ENCODE measurements around the gene ESRRG.
A peak's percentile ranks its signal among the peaks of the same experiment; 100 is the strongest.
"Not testable (repeated sequence)": the region's sequence is repeated elsewhere in the genome, so short reads cannot be mapped to it uniquely, and the experiment has no call there.

Gene ESRRG

DNA sequence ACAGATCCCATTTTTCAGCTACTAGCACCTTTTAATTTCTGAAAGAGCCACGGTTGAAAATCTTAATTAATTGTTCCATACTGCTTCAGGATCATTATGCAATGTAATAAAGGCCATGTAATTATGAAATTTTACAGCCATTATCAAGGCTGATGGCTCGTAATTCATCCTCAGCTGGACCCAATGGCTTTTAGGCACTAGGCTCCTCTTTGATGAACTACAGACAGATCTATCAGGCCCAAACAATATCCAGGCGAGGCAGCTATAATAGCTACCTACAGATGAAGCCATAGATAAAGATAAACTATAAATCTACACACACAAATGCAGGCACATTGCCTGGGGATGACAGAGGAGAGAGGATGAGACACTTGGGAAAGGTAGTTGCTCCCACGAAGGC is 189.5 kb downstream of the ESRRG start:
- CTCF ChIA-PET = no interaction called here
- no peak overlapping the region for H3K4me3 ChIP-seq (ENCODE audit: control insufficient read depth in 1 of 7, extremely low read depth in 1 of 7, insufficient read depth in 4 of 7, low read depth in 2 of 7, low read length in 6 of 7)
- POLR2A ChIA-PET = no interaction called here

DNA sequence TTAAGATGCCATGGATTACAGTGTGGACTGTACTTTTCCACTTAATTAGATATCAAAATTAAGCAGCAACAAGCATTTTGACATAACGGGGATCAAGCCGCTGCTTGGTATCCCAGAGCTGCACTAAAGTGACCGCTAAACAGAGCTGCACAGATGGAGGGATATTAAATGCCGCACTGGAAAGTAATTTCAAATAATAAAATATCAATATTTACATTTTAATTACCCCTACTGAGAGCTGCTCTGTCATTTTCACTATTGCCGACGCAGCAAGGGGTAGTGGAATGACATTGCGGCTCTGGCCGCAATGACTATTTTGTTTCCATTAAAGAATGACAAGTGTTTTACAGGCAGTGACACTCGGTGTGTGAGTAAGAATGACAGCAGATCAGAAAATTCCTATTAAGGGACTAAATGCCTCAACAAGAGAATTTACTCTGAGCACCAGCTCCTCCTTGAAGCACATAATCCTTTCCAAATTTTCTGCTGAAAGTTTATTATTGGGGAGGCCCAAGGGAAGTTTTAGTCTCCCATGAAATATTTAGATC is 190.9 kb downstream of the ESRRG start:
- ChIA-PET CTCF (interaction anchor here (1.5 kb wide), 1 partner anchor 13 kb away, joined by 5 read pairs; no protein-coding TSS in a partner anchor), POLR2A (no interaction called here)
- 95% methylated on average over 8 of the region's 9 CpGs for WGBS (ENCODE audit: insufficient coverage)
- H3K27ac ChIP-seq (ENCODE audit: insufficient read depth in 1 of 2, low read depth in 1 of 2, low read length in 2 of 2, poor library complexity in 1 of 2, severe bottlenecking in 2 of 2) = no peak overlapping the region
- H3K27me3 ChIP-seq (replicated peaks in 2 of 5; ENCODE audit: control insufficient read depth in 4 of 5, insufficient read depth in 5 of 5, low read length in 4 of 5) = no peaks in the 10 kb centered on the region
- no peaks in the 10 kb centered on the region for H3K36me3 ChIP-seq (ENCODE audit: control insufficient read depth in 4 of 4, insufficient read depth in 4 of 4, low read length in 3 of 4)
- peak overlapping the region in 1 of 7 experiments; percentile 77 for H3K4me3 ChIP-seq (ENCODE audit: control insufficient read depth in 1 of 7, extremely low read depth in 1 of 7, insufficient read depth in 4 of 7, low read depth in 2 of 7, low read length in 6 of 7)
- H3K9me3 ChIP-seq (ENCODE audit: control extremely low read depth in 1 of 5, control insufficient read depth in 4 of 5, insufficient read depth in 2 of 5, low read depth in 1 of 5, low read length in 4 of 5) = peaks cover 0 to 1% (median 0%) of the 10 kb centered on the region in 5 experiments
- no peak for DNase-seq
- no peaks in the 10 kb centered on the region for H3K4me1 ChIP-seq (ENCODE audit: control extremely low read depth in 1 of 4, control insufficient read depth in 4 of 4, insufficient read depth in 4 of 4, low read length in 3 of 4)

More for the DNA sequence above, 189.5 kb downstream of the ESRRG start:
- peaks cover 0 to 1% (median 0%) of the 10 kb centered on the region in 5 experiments for H3K9me3 ChIP-seq (ENCODE audit: control extremely low read depth in 1 of 5, control insufficient read depth in 4 of 5, insufficient read depth in 2 of 5, low read depth in 1 of 5, low read length in 4 of 5)
- DNase-seq = no peak
- H3K27ac ChIP-seq (ENCODE audit: insufficient read depth in 1 of 2, low read depth in 1 of 2, low read length in 2 of 2, poor library complexity in 1 of 2, severe bottlenecking in 2 of 2) = no peak overlapping the region
- H3K27me3 ChIP-seq (replicated peaks in 2 of 5; ENCODE audit: control insufficient read depth in 4 of 5, insufficient read depth in 5 of 5, low read length in 4 of 5) = no peaks in the 10 kb centered on the region
- H3K36me3 ChIP-seq (ENCODE audit: control insufficient read depth in 4 of 4, insufficient read depth in 4 of 4, low read length in 3 of 4) = no peaks in the 10 kb centered on the region
- H3K4me1 ChIP-seq (ENCODE audit: control extremely low read depth in 1 of 4, control insufficient read depth in 4 of 4, insufficient read depth in 4 of 4, low read length in 3 of 4) = no peaks in the 10 kb centered on the region
- 94% methylated on average over 2 of the region's 4 CpGs for WGBS (ENCODE audit: insufficient coverage)

DNA sequence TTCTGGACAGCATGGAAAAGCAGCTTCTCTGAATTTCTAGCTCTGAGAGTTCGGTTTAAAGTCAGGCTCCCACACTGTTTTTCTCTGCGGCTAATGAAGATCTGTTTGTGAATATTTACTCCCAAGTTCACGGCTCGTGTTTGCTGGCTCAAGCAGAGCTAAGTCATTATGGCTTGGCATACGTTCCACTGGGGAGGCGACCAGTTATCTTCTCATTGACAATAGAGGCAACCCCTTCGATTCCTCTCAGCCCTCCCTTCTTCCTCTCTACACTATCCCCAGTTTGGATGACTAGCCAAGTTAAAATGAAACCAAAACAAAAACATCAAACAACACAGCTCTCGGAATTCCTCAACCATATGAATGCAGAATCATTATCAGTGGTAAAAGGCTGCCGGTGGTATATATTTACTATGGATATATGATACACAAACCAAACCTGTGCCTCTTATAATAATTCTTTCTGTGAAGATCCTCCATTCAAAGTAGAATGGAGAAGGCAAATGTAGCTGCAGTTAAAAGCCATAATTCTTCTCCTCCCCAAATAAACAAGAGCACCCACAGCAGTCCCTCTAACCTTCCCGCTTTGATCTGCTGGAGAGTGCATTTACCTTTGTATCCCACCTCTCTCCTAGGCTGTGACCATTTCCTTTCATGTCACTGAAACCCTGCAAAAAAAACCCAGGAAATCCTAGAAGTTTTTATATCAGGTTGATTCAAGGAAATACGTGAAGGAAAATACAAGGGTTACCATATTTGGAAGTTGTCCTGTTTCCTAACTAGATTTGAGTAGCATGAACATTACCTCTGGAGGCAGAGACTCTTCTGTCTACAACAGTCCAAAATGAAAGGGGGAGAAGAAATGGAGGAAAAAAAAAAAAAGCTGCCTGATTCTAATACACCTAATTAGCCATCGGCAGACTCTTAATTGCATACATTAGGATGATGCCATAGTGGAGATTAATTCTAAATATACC is 191.7 kb downstream of the ESRRG start:
- DNase-seq = peak in 2 of 3 donors; percentile 18 to 51
- Histone ChIP-seq H3K9me3 (ENCODE audit: control extremely low read depth in 1 of 5, control insufficient read depth in 4 of 5, insufficient read depth in 2 of 5, low read depth in 1 of 5, low read length in 4 of 5) (peaks cover 0 to 1% (median 0%) of the 10 kb centered on the region in 5 experiments), H3K4me3 (ENCODE audit: control insufficient read depth in 1 of 7, extremely low read depth in 1 of 7, insufficient read depth in 4 of 7, low read depth in 2 of 7, low read length in 6 of 7) (peak overlapping the region in 4 of 7 experiments; percentile 36 to 77 (median 60)), H3K4me1 (ENCODE audit: control extremely low read depth in 1 of 4, control insufficient read depth in 4 of 4, insufficient read depth in 4 of 4, low read length in 3 of 4) (no peaks in the 10 kb centered on the region), H3K27me3 (replicated peaks in 2 of 5; ENCODE audit: control insufficient read depth in 4 of 5, insufficient read depth in 5 of 5, low read length in 4 of 5) (no peaks in the 10 kb centered on the region), H3K27ac (ENCODE audit: insufficient read depth in 1 of 2, low read depth in 1 of 2, low read length in 2 of 2, poor library complexity in 1 of 2, severe bottlenecking in 2 of 2) (no peak overlapping the region), H3K36me3 (ENCODE audit: control insufficient read depth in 4 of 4, insufficient read depth in 4 of 4, low read length in 3 of 4) (no peaks in the 10 kb centered on the region)
- 58% methylated on average over 9 of the region's 12 CpGs for WGBS (ENCODE audit: insufficient coverage)
- ChIA-PET POLR2A (no interaction called here), CTCF (interaction anchor here (1.5 kb wide), 1 partner anchor 12 kb away, joined by 5 read pairs; no protein-coding TSS in a partner anchor)

DNA sequence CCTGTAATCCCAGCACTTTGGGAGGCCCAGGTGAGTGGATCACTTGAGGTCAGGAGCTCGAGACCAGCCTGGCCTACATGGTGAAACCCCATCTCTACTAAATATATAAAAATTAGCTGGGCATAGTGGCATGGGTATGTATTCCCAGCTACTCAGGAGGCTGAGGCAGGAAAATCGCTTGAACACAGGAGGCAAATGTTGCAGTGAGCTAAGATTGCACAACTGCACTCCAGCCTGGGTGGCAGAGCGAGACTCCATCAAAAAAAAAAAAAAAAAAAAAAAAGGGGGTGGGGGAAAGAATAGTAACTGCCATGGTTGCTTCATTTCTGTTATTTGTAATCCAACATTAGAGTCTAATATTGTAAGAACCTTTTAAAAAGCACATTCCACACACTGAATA is 193.4 kb downstream of the ESRRG start:
- H3K4me1 ChIP-seq (ENCODE audit: control extremely low read depth in 1 of 4, control insufficient read depth in 4 of 4, insufficient read depth in 4 of 4, low read length in 3 of 4); H3K27me3 ChIP-seq (replicated peaks in 2 of 5; ENCODE audit: control insufficient read depth in 4 of 5, insufficient read depth in 5 of 5, low read length in 4 of 5); H3K9me3 ChIP-seq (ENCODE audit: control extremely low read depth in 1 of 5, control insufficient read depth in 4 of 5, insufficient read depth in 2 of 5, low read depth in 1 of 5, low read length in 4 of 5); CTCF ChIA-PET; H3K4me3 ChIP-seq (ENCODE audit: control insufficient read depth in 1 of 7, extremely low read depth in 1 of 7, insufficient read depth in 4 of 7, low read depth in 2 of 7, low read length in 6 of 7); POLR2A ChIA-PET; H3K27ac ChIP-seq (ENCODE audit: insufficient read depth in 1 of 2, low read depth in 1 of 2, low read length in 2 of 2, poor library complexity in 1 of 2, severe bottlenecking in 2 of 2); DNase-seq; H3K36me3 ChIP-seq (ENCODE audit: control insufficient read depth in 4 of 4, insufficient read depth in 4 of 4, low read length in 3 of 4): not testable (repeated sequence)
- WGBS (ENCODE audit: insufficient coverage) = 80% methylated on average over 1 of the region's 3 CpGs

DNA sequence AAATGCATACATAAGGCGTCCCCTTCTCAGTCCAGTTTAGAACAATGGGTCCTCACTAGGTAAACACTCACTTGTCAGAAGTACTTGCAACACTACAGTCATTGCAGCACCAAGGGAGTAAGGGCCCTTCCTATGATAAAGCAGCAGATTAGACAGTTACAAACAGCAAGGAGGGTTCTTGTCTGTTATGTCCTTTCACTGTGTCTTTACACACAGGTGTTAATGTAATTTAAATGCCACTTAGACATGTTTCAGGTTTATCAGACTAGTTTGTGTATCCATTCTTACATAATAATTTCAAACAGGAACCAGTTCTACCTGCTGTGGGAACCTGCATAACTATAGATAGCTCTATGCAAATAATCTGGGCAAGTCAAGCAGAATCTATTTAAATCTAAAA is 194.4 kb downstream of the ESRRG start:
- 88% methylated on average over 1 of the region's 1 CpG for WGBS (ENCODE audit: insufficient coverage)
- Histone ChIP-seq H3K36me3 (ENCODE audit: control insufficient read depth in 4 of 4, insufficient read depth in 4 of 4, low read length in 3 of 4) (no peaks in the 10 kb centered on the region), H3K27ac (ENCODE audit: insufficient read depth in 1 of 2, low read depth in 1 of 2, low read length in 2 of 2, poor library complexity in 1 of 2, severe bottlenecking in 2 of 2) (no peak overlapping the region), H3K4me1 (ENCODE audit: control extremely low read depth in 1 of 4, control insufficient read depth in 4 of 4, insufficient read depth in 4 of 4, low read length in 3 of 4) (no peaks in the 10 kb centered on the region), H3K27me3 (replicated peaks in 2 of 5; ENCODE audit: control insufficient read depth in 4 of 5, insufficient read depth in 5 of 5, low read length in 4 of 5) (no peaks in the 10 kb centered on the region), H3K9me3 (ENCODE audit: control extremely low read depth in 1 of 5, control insufficient read depth in 4 of 5, insufficient read depth in 2 of 5, low read depth in 1 of 5, low read length in 4 of 5) (no peaks in the 10 kb centered on the region), H3K4me3 (ENCODE audit: control insufficient read depth in 1 of 7, extremely low read depth in 1 of 7, insufficient read depth in 4 of 7, low read depth in 2 of 7, low read length in 6 of 7) (no peak overlapping the region)
- CTCF ChIA-PET = no interaction called here
- POLR2A ChIA-PET = interaction anchor here (0.6 kb wide), 1 partner anchor 21 kb away, joined by 3 read pairs; no protein-coding TSS in a partner anchor
- DNase-seq = no peak

DNA sequence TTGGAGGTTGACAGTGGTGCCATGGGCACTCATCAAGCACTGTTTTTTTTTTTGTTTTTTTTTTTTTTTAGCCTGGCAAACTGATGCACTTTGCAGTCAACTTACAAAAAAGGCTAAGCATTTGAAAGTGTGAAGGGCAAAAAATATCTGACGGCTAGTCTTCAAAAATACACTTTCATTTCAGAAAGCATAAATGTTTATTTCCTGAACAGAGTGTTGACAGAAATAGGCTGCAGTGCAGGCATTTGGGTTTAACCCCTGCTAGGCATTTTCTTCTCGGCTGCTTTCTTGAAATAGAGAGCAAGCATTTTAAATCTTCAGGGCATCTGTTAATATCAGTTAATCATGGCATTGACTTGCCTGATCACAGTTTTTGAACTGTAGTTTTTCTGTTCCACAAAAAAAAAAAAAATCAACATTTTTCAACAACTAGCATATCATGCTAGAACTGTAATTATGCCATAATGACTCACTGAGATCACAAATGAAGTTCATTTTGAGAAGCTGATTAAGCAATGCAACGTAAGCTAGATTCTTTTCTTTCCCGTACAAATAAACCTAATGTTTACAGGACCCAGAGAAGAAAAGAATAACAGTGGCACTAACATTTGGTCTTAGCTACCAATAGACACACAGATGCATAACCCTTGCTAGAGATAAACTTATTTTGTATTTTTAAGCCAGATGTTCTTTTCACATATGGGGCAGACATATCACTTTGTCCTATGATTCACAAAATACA is 199.6 kb downstream of the ESRRG start:
- Histone ChIP-seq H3K27ac (ENCODE audit: insufficient read depth in 1 of 2, low read depth in 1 of 2, low read length in 2 of 2, poor library complexity in 1 of 2, severe bottlenecking in 2 of 2) (no peak overlapping the region), H3K36me3 (ENCODE audit: control insufficient read depth in 4 of 4, insufficient read depth in 4 of 4, low read length in 3 of 4) (no peaks in the 10 kb centered on the region), H3K4me3 (ENCODE audit: control insufficient read depth in 1 of 7, extremely low read depth in 1 of 7, insufficient read depth in 4 of 7, low read depth in 2 of 7, low read length in 6 of 7) (no peak overlapping the region), H3K4me1 (ENCODE audit: control extremely low read depth in 1 of 4, control insufficient read depth in 4 of 4, insufficient read depth in 4 of 4, low read length in 3 of 4) (no peaks in the 10 kb centered on the region), H3K27me3 (replicated peaks in 2 of 5; ENCODE audit: control insufficient read depth in 4 of 5, insufficient read depth in 5 of 5, low read length in 4 of 5) (no peaks in the 10 kb centered on the region), H3K9me3 (ENCODE audit: control extremely low read depth in 1 of 5, control insufficient read depth in 4 of 5, insufficient read depth in 2 of 5, low read depth in 1 of 5, low read length in 4 of 5) (no peaks in the 10 kb centered on the region)
- no peak for DNase-seq
- WGBS (ENCODE audit: insufficient coverage) = 70% methylated on average over 4 of the region's 4 CpGs
- POLR2A ChIA-PET = interaction anchor here (0.7 kb wide), 1 partner anchor 13 kb away, joined by 6 read pairs; no protein-coding TSS in a partner anchor
- CTCF ChIA-PET = no interaction called here
